ENCODE data around the gene MUS81. TPM values are rescaled to one million over a fixed set of nuclear protein-coding genes. Genes with fewer than 3 reads are reported as not detected.

The MUS81 gene
- total RNA-seq, 4 donors from 2014 or later = 54.0 to 83.1 (median 68.3) TPM

DNA sequence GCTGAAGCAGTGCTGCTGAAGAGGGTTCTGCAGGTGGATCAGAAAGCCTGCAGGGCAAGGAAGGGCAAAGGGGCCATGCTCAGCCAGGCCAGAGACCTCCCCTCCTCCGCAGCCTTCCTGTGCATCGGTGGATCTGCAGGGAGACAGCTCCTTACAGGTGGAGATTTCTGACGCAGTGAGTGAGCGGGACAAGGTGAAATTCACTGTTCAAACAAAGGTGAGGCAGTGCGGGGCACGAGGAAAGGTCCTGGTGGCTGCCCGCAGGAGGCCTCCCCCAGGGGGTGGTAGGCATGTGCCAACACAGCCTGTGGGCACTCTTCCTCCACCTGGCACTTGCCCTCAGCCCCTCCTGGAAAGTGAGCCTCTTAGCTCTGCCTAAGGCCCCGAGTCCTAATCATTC is 10.9 kb upstream of the MUS81 start:
- DNase-seq (ENCODE audit: low spot score in 2 of 2) = no peak
- H3K27me3 ChIP-seq = no peaks in the 10 kb centered on the region
- TF ChIP-seq, protein P1, sequence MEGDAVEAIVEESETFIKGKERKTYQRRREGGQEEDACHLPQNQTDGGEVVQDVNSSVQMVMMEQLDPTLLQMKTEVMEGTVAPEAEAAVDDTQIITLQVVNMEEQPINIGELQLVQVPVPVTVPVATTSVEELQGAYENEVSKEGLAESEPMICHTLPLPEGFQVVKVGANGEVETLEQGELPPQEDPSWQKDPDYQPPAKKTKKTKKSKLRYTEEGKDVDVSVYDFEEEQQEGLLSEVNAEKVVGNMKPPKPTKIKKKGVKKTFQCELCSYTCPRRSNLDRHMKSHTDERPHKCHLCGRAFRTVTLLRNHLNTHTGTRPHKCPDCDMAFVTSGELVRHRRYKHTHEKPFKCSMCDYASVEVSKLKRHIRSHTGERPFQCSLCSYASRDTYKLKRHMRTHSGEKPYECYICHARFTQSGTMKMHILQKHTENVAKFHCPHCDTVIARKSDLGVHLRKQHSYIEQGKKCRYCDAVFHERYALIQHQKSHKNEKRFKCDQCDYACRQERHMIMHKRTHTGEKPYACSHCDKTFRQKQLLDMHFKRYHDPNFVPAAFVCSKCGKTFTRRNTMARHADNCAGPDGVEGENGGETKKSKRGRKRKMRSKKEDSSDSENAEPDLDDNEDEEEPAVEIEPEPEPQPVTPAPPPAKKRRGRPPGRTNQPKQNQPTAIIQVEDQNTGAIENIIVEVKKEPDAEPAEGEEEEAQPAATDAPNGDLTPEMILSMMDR (IDR thresholded peaks at IDR 0.05) = no peak
- TF ChIP-seq EP300 (IDR thresholded peaks at IDR 0.05) (no peak), POLR2A (IDR thresholded peaks at IDR 0.05) (no peak)
- H3K4me1 ChIP-seq = peaks cover 0 to 6% (median 0%) of the 10 kb centered on the region in 4 donors
- H3K4me3 ChIP-seq = no peak overlapping the region
- 70 to 74% methylated on average over 8 of the region's 8 CpGs for WGBS, 2 donors
- H3K27ac ChIP-seq = no peak overlapping the region
- H3K36me3 ChIP-seq = peaks cover 2 to 45% (median 16%) of the 10 kb centered on the region in 3 donors
- H3K9me3 ChIP-seq = peaks cover 0 to 9% (median 0%) of the 10 kb centered on the region in 4 donors

- Histone ChIP-seq H3K4me3 (no peak overlapping the region), H3K9me3 (peaks cover 0 to 9% (median 0%) of the 10 kb centered on the region in 4 donors), H3K4me1 (peaks cover 0 to 10% (median 0%) of the 10 kb centered on the region in 4 donors), H3K27ac (no peak overlapping the region), H3K27me3 (no peaks in the 10 kb centered on the region), H3K36me3 (peaks cover 2 to 49% (median 18%) of the 10 kb centered on the region in 3 donors)
- 39 to 59% methylated on average over 8 to 16 of the region's 16 CpGs for WGBS, 2 donors
- no peak for TF ChIP-seq EP300 (IDR thresholded peaks at IDR 0.05)
- TF ChIP-seq POLR2A (IDR thresholded peaks at IDR 0.05) = no peak
- TF ChIP-seq, protein P1 (IDR thresholded peaks at IDR 0.05) = no peak
- no peak for DNase-seq (ENCODE audit: low spot score in 2 of 2)
Measured at GRCh38 chr11:65849771-65850216, 10.4 kb upstream of the MUS81 start.

DNA sequence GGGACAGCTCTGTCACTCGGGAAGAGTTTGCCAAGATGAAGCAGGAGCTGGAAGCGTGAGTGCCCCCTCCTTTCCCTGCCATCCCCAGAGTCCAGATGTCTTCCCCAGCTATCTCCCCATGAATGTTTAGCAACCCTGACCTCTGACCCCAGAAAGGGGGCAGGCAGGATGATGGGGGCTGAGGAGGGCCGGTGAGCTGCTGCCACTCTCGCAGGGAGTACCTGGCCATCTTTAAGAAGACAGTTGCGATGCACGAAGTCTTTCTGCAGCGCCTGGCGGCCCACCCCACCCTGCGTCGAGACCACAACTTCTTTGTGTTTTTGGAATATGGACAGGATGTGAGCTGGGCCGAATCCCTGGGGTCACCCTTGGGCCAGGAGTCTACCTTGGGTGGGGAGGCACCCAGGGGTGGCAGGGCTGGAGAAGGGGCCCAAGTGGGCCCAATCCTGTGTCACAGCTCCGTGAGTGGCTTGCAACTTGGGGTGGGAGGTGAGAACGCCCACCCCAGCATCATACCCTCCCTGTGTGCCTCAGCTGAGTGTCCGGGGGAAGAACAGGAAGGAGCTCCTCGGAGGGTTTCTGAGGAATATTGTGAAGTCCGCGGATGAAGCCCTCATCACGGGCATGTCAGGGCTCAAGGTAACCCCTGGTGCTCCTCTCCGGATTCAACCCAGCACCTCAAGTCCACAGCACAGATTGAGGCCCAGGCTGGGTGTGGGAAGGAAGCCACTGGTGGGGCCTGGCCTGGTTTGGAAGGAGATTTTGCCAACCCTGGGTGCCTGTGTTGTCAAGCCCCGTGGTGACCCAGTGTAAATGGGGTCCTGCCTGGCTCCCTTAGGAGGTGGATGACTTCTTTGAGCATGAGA is 9.8 kb upstream of the MUS81 start:
- no peak overlapping the region for H3K4me3 ChIP-seq
- DNase-seq (ENCODE audit: low spot score in 2 of 2) = no peak
- 62 to 74% methylated on average over 16 to 20 of the region's 20 CpGs for WGBS, 2 donors
- peaks cover 0 to 9% (median 0%) of the 10 kb centered on the region in 4 donors for H3K9me3 ChIP-seq
- peaks cover 2 to 55% (median 25%) of the 10 kb centered on the region in 3 donors for H3K36me3 ChIP-seq
- peaks cover 0 to 17% (median 0%) of the 10 kb centered on the region in 4 donors for H3K4me1 ChIP-seq
- TF ChIP-seq EP300 (IDR thresholded peaks at IDR 0.05) (no peak), POLR2A (IDR thresholded peaks at IDR 0.05) (no peak)
- TF ChIP-seq, protein P1 (IDR thresholded peaks at IDR 0.05) = no peak
- H3K27ac ChIP-seq = no peak overlapping the region
- H3K27me3 ChIP-seq = no peaks in the 10 kb centered on the region

DNA sequence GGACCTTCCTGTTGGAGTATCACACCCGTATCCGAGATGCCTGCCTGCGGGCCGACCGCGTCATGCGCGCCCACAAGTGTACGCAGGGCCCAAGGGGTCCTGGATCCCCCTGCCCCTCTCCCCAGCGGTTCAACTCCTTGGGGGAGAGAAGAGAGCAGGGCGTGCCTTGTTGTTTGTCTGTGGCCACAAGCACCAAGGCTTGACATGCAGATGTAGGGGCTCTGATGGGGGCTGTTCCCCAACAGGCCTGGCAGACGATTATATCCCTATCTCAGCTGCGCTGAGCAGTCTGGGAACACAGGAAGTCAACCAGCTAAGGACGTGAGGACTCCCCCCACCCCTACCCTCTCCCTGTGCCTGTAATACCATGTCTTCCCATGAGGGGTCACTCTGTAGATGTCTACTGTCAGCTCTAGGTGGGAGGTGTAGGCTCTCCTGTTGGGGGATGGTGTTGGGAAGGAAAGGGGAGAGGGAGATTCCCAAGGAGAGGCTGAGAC is 9.1 kb upstream of the MUS81 start:
- DNase-seq (ENCODE audit: low spot score in 2 of 2) = no peak
- Histone ChIP-seq H3K27me3 (no peaks in the 10 kb centered on the region), H3K4me1 (peaks cover 0 to 23% (median 6%) of the 10 kb centered on the region in 4 donors), H3K4me3 (no peak overlapping the region), H3K9me3 (peaks cover 0 to 9% (median 0%) of the 10 kb centered on the region in 4 donors), H3K27ac (no peak overlapping the region), H3K36me3 (peaks cover 2 to 62% (median 28%) of the 10 kb centered on the region in 3 donors)
- 89 to 94% methylated on average over 13 to 14 of the region's 14 CpGs for WGBS, 2 donors
- no peak for TF ChIP-seq POLR2A (IDR thresholded peaks at IDR 0.05)
- TF ChIP-seq, protein P1 (IDR thresholded peaks at IDR 0.05) = peak in 1 of 5 experiments; percentile 13

All from tibial nerve (tissue), 4 donors.